Trophoblast cell (in vitro differentiated cells and primary cell): Measurements from ENCODE around the gene HIF3A.

ENCODE experiments used
- DNase-seq, 2 donors: peaks; one replicate each; pipeline ENCODE4 v3.0.0-alpha.2; 2016
- H2AFZ ChIP-seq: 2 replicates; pipeline ENCODE4 v1.6.1; 2013; ENCODE audit warnings: low read length, moderate library complexity, mild to moderate bottlenecking; ENCODE audit not compliant: insufficient read depth, poor library complexity
- H2AK5ac ChIP-seq: 2 replicates; pipeline ENCODE4 v1.6.1; 2013; ENCODE audit warnings: mild to moderate bottlenecking, low read length
- H2BK120ac ChIP-seq: 2 replicates; pipeline ENCODE4 v1.6.1; 2013; ENCODE audit warnings: low read length, mild to moderate bottlenecking, moderate library complexity; ENCODE audit not compliant: insufficient read depth, poor library complexity
- H2BK12ac ChIP-seq: 2 replicates; pipeline ENCODE4 v1.6.1; 2013; ENCODE audit warnings: mild to moderate bottlenecking, low read length, moderate library complexity
- H2BK5ac ChIP-seq: 2 replicates; pipeline ENCODE4 v1.6.1; 2013; ENCODE audit warnings: low read length, low read depth, moderate library complexity, mild to moderate bottlenecking; ENCODE audit not compliant: poor library complexity
- H3K14ac ChIP-seq: 2 replicates; pipeline ENCODE4 v1.6.1; 2013; ENCODE audit warnings: mild to moderate bottlenecking, low read length
- H3K18ac ChIP-seq: 2 replicates; pipeline ENCODE4 v1.6.1; 2013; ENCODE audit warnings: mild to moderate bottlenecking, low read length
- H3K23ac ChIP-seq: 2 replicates; pipeline ENCODE4 v1.6.1; 2013; ENCODE audit warnings: low read length
- H3K27ac ChIP-seq: 2 replicates; pipeline ENCODE4 v1.5.1; 2013; ENCODE audit warnings: low read depth, mild to moderate bottlenecking, inconsistent platforms, low read length, moderate library complexity
- H3K27me3 ChIP-seq: 2 replicates; pipeline ENCODE4 v1.6.1; 2013; ENCODE audit warnings: inconsistent platforms, mild to moderate bottlenecking, low read length, moderate library complexity; ENCODE audit not compliant: insufficient read depth
- H3K36me3 ChIP-seq, 2 experiments: 1 replicate in 1 of 2; 2 replicates in 1 of 2; pipeline ENCODE4 v1.6.1; 2013; ENCODE audit warnings: low read length in 2 of 2, mild to moderate bottlenecking in 2 of 2, moderate library complexity in 1 of 2; ENCODE audit not compliant: insufficient read depth in 2 of 2, control insufficient read depth in 1 of 2
- H3K4ac ChIP-seq: 2 replicates; pipeline ENCODE4 v1.6.1; 2013; ENCODE audit warnings: low read depth, mild to moderate bottlenecking, low read length, moderate library complexity
- H3K4me1 ChIP-seq, 2 experiments: 1 replicate in 1 of 2; 2 replicates in 1 of 2; pipeline ENCODE4 v1.6.1; 2013; ENCODE audit warnings: low read length in 2 of 2, mild to moderate bottlenecking in 2 of 2, moderate library complexity in 1 of 2; ENCODE audit not compliant: insufficient read depth in 2 of 2, control insufficient read depth in 1 of 2
- H3K4me2 ChIP-seq: 2 replicates; pipeline ENCODE4 v1.6.1; 2013; ENCODE audit warnings: inconsistent platforms, mild to moderate bottlenecking, low read length, moderate library complexity
- H3K4me3 ChIP-seq: 2 replicates; pipeline ENCODE4 v1.5.1; 2013; ENCODE audit warnings: mild to moderate bottlenecking, low read depth, low read length, inconsistent platforms
- H3K79me1 ChIP-seq: one replicate; pipeline ENCODE4 v1.6.1; 2013; ENCODE audit warnings: low read length
- H3K79me2 ChIP-seq: 2 replicates; pipeline ENCODE4 v1.6.1; 2013; ENCODE audit warnings: low read length, mild to moderate bottlenecking; ENCODE audit not compliant: control insufficient read depth, insufficient read depth, poor library complexity
- H3K9ac ChIP-seq: 2 replicates; pipeline ENCODE4 v1.6.1; 2013; ENCODE audit warnings: mild to moderate bottlenecking, low read length
- H3K9me3 ChIP-seq: 2 replicates; pipeline ENCODE4 v1.6.1; 2013; ENCODE audit warnings: low read depth, mild to moderate bottlenecking, control low read depth, inconsistent platforms, low read length; ENCODE audit not compliant: insufficient read depth
- H4K12ac ChIP-seq: 2 replicates; pipeline ENCODE4 v1.6.1; 2013; ENCODE audit warnings: low read depth, mild to moderate bottlenecking, low read length, moderate library complexity
- H4K8ac ChIP-seq: 2 replicates; pipeline ENCODE4 v1.6.1; 2013; ENCODE audit warnings: low read depth, mild to moderate bottlenecking, low read length, moderate library complexity
- H4K91ac ChIP-seq: one replicate; pipeline ENCODE4 v1.6.1; 2013; ENCODE audit warnings: low read depth, mild to moderate bottlenecking, low read length, moderate library complexity
- WGBS: extraction: QIAGEN DNeasy Blood & Tissue Kit; methylation state at CpG from one replicate; pipeline ENCODE4 v1.1.7; 2013; ENCODE audit warnings: missing lambda C conversion rate; ENCODE audit not compliant: insufficient read length, insufficient coverage; ENCODE audit errors: extremely low coverage; 5-methylcytosine and 5-hydroxymethylcytosine counted together

HIF3A gene

DNA sequence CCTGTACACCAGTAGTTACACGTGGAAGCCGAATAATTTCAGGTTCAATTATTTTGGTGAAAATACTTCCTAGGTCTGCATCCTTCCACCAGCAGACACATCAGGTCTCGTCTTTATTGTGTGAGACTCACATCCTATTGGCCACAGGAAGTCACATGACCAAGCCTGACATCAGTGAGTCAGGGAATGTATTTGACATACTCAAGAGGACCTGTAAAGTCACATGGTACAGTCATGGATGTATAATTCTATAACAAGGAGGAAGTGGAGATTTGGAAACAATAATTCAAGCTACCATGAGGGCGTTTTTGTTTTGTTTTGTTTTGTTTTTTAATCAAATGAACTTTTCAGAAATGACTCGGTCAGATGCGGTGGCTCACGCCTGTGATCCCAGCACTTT is 9.3 kb upstream of the HIF3A start:
- H3K14ac ChIP-seq, result no peak overlapping the region
- no peak overlapping the region for H2BK120ac ChIP-seq
- peaks cover 0 to 5% of the 10 kb centered on the region in 2 experiments for H3K4me1 ChIP-seq
- H2BK12ac ChIP-seq, result no peak overlapping the region
- no peak overlapping the region for H2BK5ac ChIP-seq
- no peak overlapping the region for H4K12ac ChIP-seq
- H3K79me1 ChIP-seq, result no peaks in the 10 kb centered on the region
- H3K79me2 ChIP-seq, result no peaks in the 10 kb centered on the region
- H3K36me3 ChIP-seq, result no peaks in the 10 kb centered on the region
- no peak overlapping the region for H3K18ac ChIP-seq
- DNase-seq, result no peak
- H3K23ac ChIP-seq, result no peak overlapping the region
- H3K4me2 ChIP-seq, result no peak overlapping the region
- H3K4ac ChIP-seq, result no peak overlapping the region
- H2AK5ac ChIP-seq, result no peak overlapping the region
- no peak overlapping the region for H2AFZ ChIP-seq
- H3K27me3 ChIP-seq, result no peaks in the 10 kb centered on the region
- no peak overlapping the region for H4K91ac ChIP-seq
- no peak overlapping the region for H4K8ac ChIP-seq
- H3K9ac ChIP-seq, result no peak overlapping the region
- no peak overlapping the region for H3K4me3 ChIP-seq
- WGBS, result no CpG with 5 or more reads among the region's 7 CpGs
- H3K9me3 ChIP-seq, result peaks cover 6% of the 10 kb centered on the region
- no peak overlapping the region for H3K27ac ChIP-seq

DNA sequence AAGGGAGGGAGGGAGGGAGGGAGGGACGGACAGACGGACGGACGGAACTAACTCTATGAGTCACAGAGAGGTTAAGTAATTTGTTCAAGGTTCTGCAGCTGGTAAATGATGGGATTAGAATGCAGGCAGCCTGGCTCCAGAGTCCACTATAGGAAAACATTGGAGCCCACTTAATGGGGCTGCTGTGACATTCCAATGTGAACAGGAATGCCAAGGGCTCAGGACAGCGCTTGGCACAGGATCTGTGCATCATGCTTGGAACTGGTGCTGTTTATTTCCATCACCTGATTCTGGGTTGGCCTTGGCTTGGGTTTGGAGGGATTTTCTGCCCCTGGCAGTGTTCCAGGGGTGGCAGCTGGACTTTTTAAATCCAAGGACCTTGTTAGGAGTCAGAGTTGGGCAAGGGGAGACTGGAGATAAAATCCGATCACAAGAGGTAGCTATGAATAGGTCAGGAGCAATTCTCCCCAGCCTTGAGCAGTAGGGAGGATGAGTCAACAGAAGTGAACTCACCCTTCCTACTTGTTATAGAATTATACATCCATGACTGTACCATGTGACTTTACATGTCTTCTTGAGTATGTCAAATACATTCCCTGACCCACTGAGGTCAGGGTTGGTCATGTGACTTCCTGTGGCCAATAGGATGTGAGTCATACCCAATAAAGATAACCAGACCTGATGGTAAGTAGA is 7.8 kb upstream of the HIF3A start:
- Histone ChIP-seq H3K27ac (no peak overlapping the region), H3K9ac (no peak overlapping the region), H4K8ac (no peak overlapping the region), H2AK5ac (no peak overlapping the region), H2BK120ac (no peak overlapping the region), H3K36me3 (no peaks in the 10 kb centered on the region), H3K23ac (no peak overlapping the region), H3K4me3 (no peak overlapping the region), H3K18ac (no peak overlapping the region), H3K4me1 (peaks cover 0 to 3% of the 10 kb centered on the region in 2 experiments), H3K27me3 (no peaks in the 10 kb centered on the region), H3K4ac (no peak overlapping the region), H3K79me1 (no peaks in the 10 kb centered on the region), H2AFZ (no peak overlapping the region), H3K14ac (no peak overlapping the region), H2BK12ac (no peak overlapping the region), H3K9me3 (peaks cover 6% of the 10 kb centered on the region), H3K4me2 (no peak overlapping the region), H2BK5ac (no peak overlapping the region), H4K12ac (no peak overlapping the region), H3K79me2 (no peaks in the 10 kb centered on the region), H4K91ac (no peak overlapping the region)
- DNase-seq, result no peak
- WGBS, result no CpG with 5 or more reads among the region's 6 CpGs

DNA sequence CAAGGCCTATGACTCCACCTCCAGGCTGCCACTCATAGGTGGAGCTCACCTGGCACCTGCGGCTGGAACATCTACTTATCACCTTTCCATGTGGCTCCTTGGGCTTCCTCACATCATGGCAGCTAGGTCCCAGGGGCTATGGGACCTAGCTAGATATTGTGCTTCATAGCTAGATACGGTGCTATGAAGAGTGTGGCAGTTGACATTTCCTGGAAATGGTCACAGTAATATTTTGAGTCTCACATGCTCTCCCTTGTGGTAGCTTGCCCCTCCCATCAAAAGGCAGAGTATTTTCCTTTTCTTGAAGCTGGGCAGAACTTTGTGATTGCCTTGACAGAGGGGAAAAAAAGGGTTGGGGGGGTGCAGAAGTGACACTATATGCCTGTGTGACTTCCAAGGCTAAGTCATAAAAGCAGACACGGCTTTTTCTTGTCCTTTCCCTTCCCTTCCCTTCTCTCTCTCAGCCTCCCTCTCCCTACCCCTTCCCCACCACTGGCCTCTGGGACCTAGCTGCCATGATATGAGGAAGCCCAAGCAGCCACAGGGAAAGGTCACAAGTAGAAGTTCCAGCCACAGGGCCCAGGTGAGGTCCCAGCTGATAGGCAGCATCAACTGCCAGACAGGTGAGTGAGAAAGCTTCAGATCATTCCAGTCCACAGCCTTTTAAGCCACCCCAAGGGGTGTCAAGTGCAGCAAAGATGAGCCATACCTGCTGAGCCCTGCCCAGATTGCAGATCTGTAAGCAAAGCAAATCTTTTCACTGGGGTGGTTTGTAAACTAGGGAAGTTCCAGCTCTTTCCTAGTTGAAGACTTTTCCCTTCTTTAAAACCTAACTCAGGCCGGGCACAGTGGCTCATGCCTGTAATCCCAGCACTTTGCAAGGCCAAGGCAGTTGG is 6.9 kb upstream of the HIF3A start:
- DNase-seq, result no peak
- H3K27me3 ChIP-seq, result no peaks in the 10 kb centered on the region
- no peak overlapping the region for H4K12ac ChIP-seq
- no peaks in the 10 kb centered on the region for H3K79me2 ChIP-seq
- no peak overlapping the region for H3K4ac ChIP-seq
- H3K79me1 ChIP-seq, result no peaks in the 10 kb centered on the region
- H4K91ac ChIP-seq, result no peak overlapping the region
- H3K9me3 ChIP-seq, result peaks cover 6% of the 10 kb centered on the region
- no peak overlapping the region for H4K8ac ChIP-seq
- no peak overlapping the region for H3K27ac ChIP-seq
- peaks cover 0 to 3% of the 10 kb centered on the region in 2 experiments for H3K4me1 ChIP-seq
- no peak overlapping the region for H3K23ac ChIP-seq
- H3K4me2 ChIP-seq, result no peak overlapping the region
- no peaks in the 10 kb centered on the region for H3K36me3 ChIP-seq
- H2BK12ac ChIP-seq, result no peak overlapping the region
- no CpG with 5 or more reads among the region's 4 CpGs for WGBS
- no peak overlapping the region for H3K4me3 ChIP-seq
- H3K14ac ChIP-seq, result no peak overlapping the region
- no peak overlapping the region for H2AFZ ChIP-seq
- no peak overlapping the region for H3K18ac ChIP-seq
- H2BK120ac ChIP-seq, result no peak overlapping the region
- no peak overlapping the region for H3K9ac ChIP-seq
- H2BK5ac ChIP-seq, result no peak overlapping the region
- no peak overlapping the region for H2AK5ac ChIP-seq

DNA sequence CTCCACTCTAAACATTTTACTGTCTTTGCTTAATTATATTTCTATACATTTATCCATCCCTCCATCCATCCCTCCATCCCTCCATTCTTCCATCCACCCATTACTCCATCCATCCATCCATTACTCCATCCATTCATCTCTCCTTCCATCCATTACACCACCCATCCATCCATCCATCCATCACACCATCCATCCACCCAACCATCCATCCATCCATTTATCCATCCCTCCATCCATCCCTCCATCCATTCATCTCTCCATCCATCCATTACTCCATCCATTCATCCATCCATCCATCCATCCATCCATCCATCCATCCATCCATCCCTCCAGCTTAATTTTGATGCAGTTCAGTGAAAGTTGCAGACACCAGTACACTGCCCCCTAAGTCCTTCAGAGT is 5.0 kb upstream of the HIF3A start:
- peaks cover 0 to 3% of the 10 kb centered on the region in 2 experiments for H3K4me1 ChIP-seq

More for the DNA sequence above, 5.0 kb upstream of the HIF3A start:
- no peaks in the 10 kb centered on the region for H3K27me3 ChIP-seq
- H3K14ac ChIP-seq, result no peak overlapping the region
- no peak overlapping the region for H4K91ac ChIP-seq
- H3K4me3 ChIP-seq, result no peak overlapping the region
- H3K18ac ChIP-seq, result no peak overlapping the region
- H3K23ac ChIP-seq, result no peak overlapping the region
- H2AFZ ChIP-seq, result no peak overlapping the region
- H2BK5ac ChIP-seq, result no peak overlapping the region
- H3K4me2 ChIP-seq, result no peak overlapping the region
- no peak overlapping the region for H2BK12ac ChIP-seq
- no peak overlapping the region for H3K27ac ChIP-seq
- peaks cover 6% of the 10 kb centered on the region for H3K9me3 ChIP-seq
- no peak overlapping the region for H3K9ac ChIP-seq
- no peak overlapping the region for H4K8ac ChIP-seq
- H3K36me3 ChIP-seq, result no peaks in the 10 kb centered on the region
- no peaks in the 10 kb centered on the region for H3K79me1 ChIP-seq
- H4K12ac ChIP-seq, result no peak overlapping the region
- H2AK5ac ChIP-seq, result no peak overlapping the region
- no peaks in the 10 kb centered on the region for H3K79me2 ChIP-seq
- H3K4ac ChIP-seq, result no peak overlapping the region
- H2BK120ac ChIP-seq, result no peak overlapping the region
- no peak for DNase-seq
